ENCODE measurements around the gene RBMS3. TPM values are rescaled to one million over a fixed set of nuclear protein-coding genes. Genes with fewer than 3 reads are reported as not detected.

The RBMS3 gene
- total RNA-seq, 1 donor from 2014 or later = 58.5 TPM

DNA sequence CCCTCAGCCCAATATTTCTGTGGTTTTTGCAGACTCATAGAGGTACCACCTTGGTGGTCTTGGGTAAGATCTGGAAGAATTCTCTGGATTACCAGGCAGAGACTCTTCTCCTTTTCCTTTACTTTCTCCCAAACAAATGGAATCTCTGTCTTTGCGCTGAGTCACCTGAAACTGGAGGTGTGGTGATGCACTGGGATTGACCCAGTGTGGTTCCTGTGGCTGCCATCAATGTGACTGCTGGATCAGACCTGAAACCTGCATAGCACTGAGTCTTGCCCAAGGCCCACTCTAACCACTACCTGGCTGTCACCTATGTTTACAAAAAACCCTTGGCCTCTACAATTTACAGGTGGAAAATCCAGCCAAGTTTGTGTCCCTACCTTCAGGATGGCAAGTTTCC, 295.3 kb downstream of the RBMS3 start:
- DNase-seq (no peak), ATAC-seq (no peak)
- intact Hi-C loops (cut with DNase I) = no loop called here
- TF ChIP-seq, protein P1, sequence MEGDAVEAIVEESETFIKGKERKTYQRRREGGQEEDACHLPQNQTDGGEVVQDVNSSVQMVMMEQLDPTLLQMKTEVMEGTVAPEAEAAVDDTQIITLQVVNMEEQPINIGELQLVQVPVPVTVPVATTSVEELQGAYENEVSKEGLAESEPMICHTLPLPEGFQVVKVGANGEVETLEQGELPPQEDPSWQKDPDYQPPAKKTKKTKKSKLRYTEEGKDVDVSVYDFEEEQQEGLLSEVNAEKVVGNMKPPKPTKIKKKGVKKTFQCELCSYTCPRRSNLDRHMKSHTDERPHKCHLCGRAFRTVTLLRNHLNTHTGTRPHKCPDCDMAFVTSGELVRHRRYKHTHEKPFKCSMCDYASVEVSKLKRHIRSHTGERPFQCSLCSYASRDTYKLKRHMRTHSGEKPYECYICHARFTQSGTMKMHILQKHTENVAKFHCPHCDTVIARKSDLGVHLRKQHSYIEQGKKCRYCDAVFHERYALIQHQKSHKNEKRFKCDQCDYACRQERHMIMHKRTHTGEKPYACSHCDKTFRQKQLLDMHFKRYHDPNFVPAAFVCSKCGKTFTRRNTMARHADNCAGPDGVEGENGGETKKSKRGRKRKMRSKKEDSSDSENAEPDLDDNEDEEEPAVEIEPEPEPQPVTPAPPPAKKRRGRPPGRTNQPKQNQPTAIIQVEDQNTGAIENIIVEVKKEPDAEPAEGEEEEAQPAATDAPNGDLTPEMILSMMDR (IDR thresholded peaks at IDR 0.05) = no peak
- Histone ChIP-seq H3K4me1 (no peaks in the 10 kb centered on the region), H3K4me3 (no peak overlapping the region), H3K27me3 (ENCODE audit: low read depth) (no peaks in the 10 kb centered on the region), H3K9me3 (peaks cover 6% of the 10 kb centered on the region), H3K27ac (no peak overlapping the region), H3K36me3 (no peaks in the 10 kb centered on the region)

DNA sequence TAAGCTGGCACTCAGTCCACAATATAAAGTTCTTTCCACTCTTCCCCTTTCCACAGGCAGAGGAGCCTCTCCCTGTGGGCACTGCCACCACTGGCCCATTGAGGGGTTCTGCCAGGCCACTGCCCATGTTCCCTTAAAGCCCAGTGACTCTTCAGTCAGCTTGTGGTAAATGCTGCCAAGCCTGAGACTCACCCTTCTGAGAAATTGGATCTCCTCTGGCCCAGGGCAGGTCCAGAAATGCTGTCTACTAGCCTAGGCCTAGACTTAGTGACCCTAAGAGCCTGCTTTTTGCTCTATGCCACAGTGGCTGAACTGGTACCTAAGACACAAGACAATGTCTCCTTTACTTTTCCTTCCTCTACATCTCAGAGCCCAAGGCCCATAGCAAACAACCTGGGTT, 295.8 kb downstream of the RBMS3 start:
- peaks cover under 1% of the 10 kb centered on the region for H3K9me3 ChIP-seq
- no peak overlapping the region for H3K4me3 ChIP-seq
- ATAC-seq = no peak
- TF ChIP-seq, protein P1 (IDR thresholded peaks at IDR 0.05) = no peak
- no peaks in the 10 kb centered on the region for H3K36me3 ChIP-seq
- no peaks in the 10 kb centered on the region for H3K27me3 ChIP-seq (ENCODE audit: low read depth)
- intact Hi-C loops (cut with DNase I) = no loop called here
- no peaks in the 10 kb centered on the region for H3K4me1 ChIP-seq
- no peak overlapping the region for H3K27ac ChIP-seq
- DNase-seq = no peak

DNA sequence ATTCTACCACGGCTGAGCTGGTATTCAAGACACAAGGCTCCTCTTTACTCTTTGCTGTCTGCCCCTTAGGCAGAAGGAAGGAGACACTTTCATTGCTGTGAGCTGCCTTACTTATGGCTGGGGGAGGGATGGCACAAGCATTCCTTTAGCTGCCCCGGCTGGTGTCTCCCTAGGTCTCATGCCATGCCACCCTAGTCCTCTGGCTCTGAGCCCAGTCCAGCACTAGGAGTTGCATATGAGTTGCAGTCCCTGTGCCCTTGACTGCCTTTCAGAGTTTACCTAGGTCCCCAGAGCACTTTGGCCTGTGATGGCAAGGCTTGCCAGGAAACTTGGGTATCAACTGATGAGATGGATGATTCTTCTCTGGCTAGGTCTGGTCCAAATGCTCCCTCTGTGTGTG, 296.4 kb downstream of the RBMS3 start:
- Histone ChIP-seq H3K27me3 (ENCODE audit: low read depth) (no peaks in the 10 kb centered on the region), H3K4me3 (no peak overlapping the region), H3K27ac (no peak overlapping the region), H3K9me3 (no peaks in the 10 kb centered on the region), H3K36me3 (no peaks in the 10 kb centered on the region), H3K4me1 (no peaks in the 10 kb centered on the region)
- ATAC-seq = no peak
- intact Hi-C loops (cut with DNase I) = no loop called here
- no peak for DNase-seq
- TF ChIP-seq, protein P1 (IDR thresholded peaks at IDR 0.05) = no peak

DNA sequence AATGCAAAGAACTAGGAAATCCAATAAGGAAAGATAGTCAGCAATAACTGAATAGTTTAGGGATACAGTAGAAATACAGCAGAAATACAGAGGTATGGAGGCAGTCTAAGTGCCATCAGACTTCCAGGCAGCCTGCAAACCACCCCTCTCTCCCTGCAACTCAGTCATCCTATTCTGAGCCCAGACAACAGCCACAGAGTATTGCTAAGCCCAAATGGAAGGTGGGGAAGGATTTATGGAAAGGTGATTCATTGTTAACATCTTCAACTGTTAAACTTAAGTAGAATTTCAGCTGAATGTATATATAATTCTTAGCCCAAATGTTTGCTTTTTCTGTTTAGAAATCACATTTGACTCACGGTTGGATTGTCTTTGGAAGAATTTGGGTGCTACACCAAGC, 300.4 kb downstream of the RBMS3 start:
- ATAC-seq = no peak
- H3K4me1 ChIP-seq = no peaks in the 10 kb centered on the region
- H3K9me3 ChIP-seq = no peaks in the 10 kb centered on the region
- H3K36me3 ChIP-seq = no peaks in the 10 kb centered on the region
- H3K27ac ChIP-seq = no peak overlapping the region
- intact Hi-C loops (cut with DNase I) = no loop called here
- TF ChIP-seq, protein P1 (IDR thresholded peaks at IDR 0.05) = no peak
- H3K4me3 ChIP-seq = no peak overlapping the region
- no peak for DNase-seq
- no peaks in the 10 kb centered on the region for H3K27me3 ChIP-seq (ENCODE audit: low read depth)

DNA sequence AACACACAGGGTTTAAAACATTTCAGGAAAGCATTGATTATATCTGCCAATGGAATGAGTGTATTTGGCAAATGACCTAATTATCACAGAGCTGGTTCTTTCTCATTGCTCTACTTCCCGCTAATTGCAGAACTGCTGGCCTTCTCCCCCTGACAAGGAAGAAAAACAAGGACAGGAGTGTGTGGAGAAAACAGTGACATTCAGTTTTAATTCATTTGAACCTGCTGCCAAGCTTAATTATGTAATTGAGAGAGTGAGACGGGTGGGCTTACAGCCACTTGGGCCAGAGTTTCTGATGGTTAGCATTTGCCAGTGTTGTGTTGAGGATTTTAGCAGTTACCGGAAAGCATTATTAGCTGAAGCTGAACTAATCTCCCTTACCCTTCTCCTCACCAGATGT, 301.4 kb downstream of the RBMS3 start:
- no peaks in the 10 kb centered on the region for H3K36me3 ChIP-seq
- no peak for ATAC-seq

More for the DNA sequence above, 301.4 kb downstream of the RBMS3 start:
- TF ChIP-seq, protein P1 (IDR thresholded peaks at IDR 0.05) = no peak
- Histone ChIP-seq H3K9me3 (no peaks in the 10 kb centered on the region), H3K27me3 (ENCODE audit: low read depth) (no peaks in the 10 kb centered on the region), H3K4me1 (no peaks in the 10 kb centered on the region), H3K27ac (no peak overlapping the region), H3K4me3 (no peak overlapping the region)
- no peak for DNase-seq
- intact Hi-C loops (cut with DNase I) = no loop called here

All from lower lobe of right lung (tissue), 2 donors.